NCI-H2107 treated with DMSO at 0.1 percent for 48 hours (cell line): ENCODE results near the gene BPIFB1.

ENCODE experiments used
- DNase-seq: peaks from one replicate; lab custom pipeline; 2025; ENCODE audit not compliant: unreplicated experiment; lab: John Stamatoyannopoulos, UW

The BPIFB1 gene

GRCh38 chr20:33272155-33272873, 10.7 kb upstream of the BPIFB1 start:
- no peak for DNase-seq

GRCh38 chr20:33273117-33273851, 9.7 kb upstream of the BPIFB1 start:
- DNase-seq = no peak

- no peak for DNase-seq
These were observed 7.8 kb upstream of the BPIFB1 start for GRCh38 chr20:33275215-33275614.

GRCh38 chr20:33275871-33276270, 7.1 kb upstream of the BPIFB1 start:
- no peak for DNase-seq

- no peak for DNase-seq
These were observed 6.5 kb upstream of the BPIFB1 start for GRCh38 chr20:33276303-33277113.

- DNase-seq = no peak
These were observed 5.3 kb upstream of the BPIFB1 start for GRCh38 chr20:33277471-33278441.

GRCh38 chr20:33278700-33279099, 4.3 kb upstream of the BPIFB1 start:
- DNase-seq = no peak

- no peak for DNase-seq
These were observed 3.6 kb upstream of the BPIFB1 start for GRCh38 chr20:33279261-33279910.

- DNase-seq = no peak
These were observed 2.9 kb upstream of the BPIFB1 start for GRCh38 chr20:33280000-33280680.

GRCh38 chr20:33280775-33281174, 2.2 kb upstream of the BPIFB1 start:
- no peak for DNase-seq

- DNase-seq = no peak
These were observed 1.4 kb upstream of the BPIFB1 start for GRCh38 chr20:33281550-33282146.

GRCh38 chr20:33282196-33282934, 649 bp upstream of the BPIFB1 start:
- DNase-seq = no peak

GRCh38 chr20:33284284-33284683, 1.3 kb downstream of the BPIFB1 start:
- DNase-seq = no peak

GRCh38 chr20:33284937-33285336, 1.9 kb downstream of the BPIFB1 start:
- DNase-seq = no peak

GRCh38 chr20:33285861-33286495, 3.0 kb downstream of the BPIFB1 start:
- no peak for DNase-seq

- no peak for DNase-seq
These were observed 4.9 kb downstream of the BPIFB1 start for GRCh38 chr20:33287884-33288283.

- DNase-seq = no peak
These were observed 7.8 kb downstream of the BPIFB1 start for GRCh38 chr20:33290852-33291251.

GRCh38 chr20:33291416-33291815, 8.4 kb downstream of the BPIFB1 start:
- no peak for DNase-seq
